Measurements from ENCODE around the gene SYNPR. TPM values are rescaled to one million over a fixed set of nuclear protein-coding genes. Genes with fewer than 3 reads are reported as not detected.
"Not testable (repeated sequence)": the region's sequence is repeated elsewhere in the genome, so short reads cannot be mapped to it uniquely, and the experiment has no call there.

Gene SYNPR
- total and polyA plus RNA-seq, 5 experiments from 2014 or later = not detected

DNA sequence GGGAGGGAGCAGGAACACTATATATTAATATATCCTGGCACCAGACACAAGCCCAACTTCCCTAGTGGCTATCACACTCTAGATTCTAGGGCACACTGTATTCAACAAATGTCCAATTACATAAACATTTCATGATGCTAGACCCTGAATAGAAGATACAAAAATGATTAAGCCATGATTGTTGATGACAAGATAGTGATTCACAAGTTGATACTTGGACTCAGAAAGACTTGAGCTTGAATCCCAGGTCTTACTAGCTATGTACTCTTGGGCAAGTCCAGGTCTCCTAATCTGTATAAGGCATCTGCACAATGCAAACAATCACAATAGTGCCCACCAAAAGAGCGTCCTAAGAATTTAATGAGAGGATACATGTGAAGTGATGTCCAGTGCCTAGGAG is 364.4 kb downstream of the SYNPR start:
- Mint-ChIP-seq H3K4me3 (no peak overlapping the region), H3K9me3 (peaks cover 0 to 30% (median 9%) of the 10 kb centered on the region in 9 donors), H3K36me3 (peaks cover 0 to 5% (median 0%) of the 10 kb centered on the region in 3 donors), H3K27me3 (peaks cover 10 to 28% (median 11%) of the 10 kb centered on the region in 5 donors), H3K27ac (no peak overlapping the region), H3K4me1 (no peaks in the 10 kb centered on the region)
- no peak for DNase-seq
- ATAC-seq = no peak
- POLR2A ChIA-PET = no interaction called here

DNA sequence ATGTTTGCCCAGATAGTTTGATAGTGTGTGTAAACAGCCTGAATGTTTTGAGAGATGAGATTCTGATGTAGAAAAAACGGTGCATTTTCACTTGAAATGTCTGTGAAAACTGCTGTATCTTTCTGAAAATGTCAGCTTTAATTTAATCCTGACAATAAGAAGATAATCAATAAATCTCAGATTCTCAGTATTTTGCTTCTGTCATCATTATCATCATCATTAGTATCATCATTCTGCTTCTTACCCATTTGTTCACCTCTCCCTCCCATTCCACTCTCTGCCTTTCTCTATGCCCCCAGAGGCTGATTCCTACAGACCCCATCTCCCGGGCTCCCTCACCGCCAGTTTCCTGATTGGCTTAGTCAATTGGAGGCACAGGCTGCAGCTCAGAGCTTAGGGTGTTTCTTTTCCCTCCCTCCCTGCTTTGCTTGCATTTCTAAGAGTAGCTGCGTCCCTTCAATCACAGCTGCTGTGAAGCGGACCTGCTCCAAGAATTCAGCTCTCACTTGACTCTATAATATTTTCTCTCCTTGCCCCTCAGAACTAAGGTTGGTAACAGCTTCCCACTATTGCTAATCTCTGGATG is 366.2 kb downstream of the SYNPR start:
- no peak overlapping the region for H3K4me3 Mint-ChIP-seq
- H3K27me3 Mint-ChIP-seq = peaks cover 8 to 28% (median 9%) of the 10 kb centered on the region in 5 donors
- peaks cover 0 to 5% (median 0%) of the 10 kb centered on the region in 3 donors for H3K36me3 Mint-ChIP-seq
- POLR2A ChIA-PET = no interaction called here
- DNase-seq (no peak), ATAC-seq (no peak)
- no peaks in the 10 kb centered on the region for H3K4me1 Mint-ChIP-seq
- H3K27ac Mint-ChIP-seq = no peak overlapping the region
- H3K9me3 Mint-ChIP-seq = peaks cover 0 to 27% (median 7%) of the 10 kb centered on the region in 9 donors

DNA sequence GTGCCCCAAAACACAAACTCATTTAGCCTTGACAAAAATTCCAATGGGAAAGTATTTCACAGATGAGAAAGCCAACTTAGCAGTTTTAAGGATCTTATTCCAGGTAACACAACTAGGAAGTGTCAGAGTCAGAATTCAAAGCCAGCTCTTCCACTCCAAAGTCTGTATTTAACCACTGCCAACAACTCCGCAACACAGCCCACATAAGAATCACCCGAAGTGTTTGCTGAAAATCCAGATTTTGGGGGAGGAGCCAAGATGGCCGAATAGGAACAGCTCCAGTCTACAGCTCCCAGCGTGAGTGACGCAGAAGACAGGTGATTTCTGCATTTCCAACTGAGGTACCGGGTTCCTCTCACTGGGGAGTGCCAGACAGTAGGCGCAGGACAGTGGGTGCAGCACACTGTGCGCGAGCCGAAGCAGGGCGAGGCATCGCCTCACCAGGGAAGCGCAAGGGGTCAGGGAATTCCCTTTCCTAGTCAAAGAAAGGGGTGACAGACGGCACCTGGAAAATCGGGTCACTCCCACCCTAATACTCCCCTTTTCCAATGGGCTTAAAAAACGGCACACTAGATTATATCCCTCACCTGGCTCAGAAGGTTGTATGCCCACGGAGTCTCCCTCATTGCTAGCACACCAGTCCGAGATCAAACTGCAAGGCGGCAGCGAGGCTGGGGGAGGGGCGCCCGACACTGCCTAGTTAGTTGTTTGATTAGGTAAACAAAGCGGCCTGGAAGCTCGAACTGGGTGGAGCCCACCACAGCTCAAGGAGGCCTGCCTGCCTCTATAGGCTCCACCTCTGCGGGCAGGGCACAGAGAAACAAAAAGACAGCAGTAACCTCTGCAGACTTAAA is 367.0 kb downstream of the SYNPR start:
- H3K27ac Mint-ChIP-seq, DNase-seq, H3K4me1 Mint-ChIP-seq, POLR2A ChIA-PET, ATAC-seq, H3K36me3 Mint-ChIP-seq: not testable (repeated sequence)
- Mint-ChIP-seq H3K27me3 (peaks cover 8 to 28% (median 9%) of the 10 kb centered on the region in 5 donors), H3K4me3 (peak overlapping the region in 1 of 10 donors; percentile 66), H3K9me3 (peaks cover 0 to 27% (median 7%) of the 10 kb centered on the region in 9 donors)

GRCh38 chr3:63652066-63652725 is 374.1 kb downstream of the SYNPR start, which contains the start of gene SNTN:
Gene SNTN, plus strand, starts transcription at chr3:63652675. Its CDS starts 13 bp downstream, at chr3:63652688.
- no peaks in the 10 kb centered on the region for H3K4me1 Mint-ChIP-seq
- no peak within 1 kb of the TSS for H3K27ac Mint-ChIP-seq
- H3K36me3 Mint-ChIP-seq = no peaks in the 10 kb centered on the region
- H3K27me3 Mint-ChIP-seq = peaks cover 0 to 5% (median 0%) of the 10 kb centered on the region in 5 donors
- peaks cover 0 to 8% (median 2%) of the 10 kb centered on the region in 9 donors for H3K9me3 Mint-ChIP-seq
- POLR2A ChIA-PET = no interaction called here
- DNase-seq = no peak
- no peak for ATAC-seq
- no peak within 1 kb of the TSS for H3K4me3 Mint-ChIP-seq

GRCh38 chr3:63654211-63654610 is 376.1 kb downstream of the SYNPR start:
- Mint-ChIP-seq H3K27ac (no peak overlapping the region), H3K36me3 (no peaks in the 10 kb centered on the region), H3K27me3 (peaks cover 0 to 5% (median 0%) of the 10 kb centered on the region in 5 donors), H3K9me3 (peaks cover 0 to 5% (median 0%) of the 10 kb centered on the region in 9 donors), H3K4me3 (no peak overlapping the region), H3K4me1 (no peaks in the 10 kb centered on the region)
- no peak for ATAC-seq
- POLR2A ChIA-PET = no interaction called here
- no peak for DNase-seq

DNA sequence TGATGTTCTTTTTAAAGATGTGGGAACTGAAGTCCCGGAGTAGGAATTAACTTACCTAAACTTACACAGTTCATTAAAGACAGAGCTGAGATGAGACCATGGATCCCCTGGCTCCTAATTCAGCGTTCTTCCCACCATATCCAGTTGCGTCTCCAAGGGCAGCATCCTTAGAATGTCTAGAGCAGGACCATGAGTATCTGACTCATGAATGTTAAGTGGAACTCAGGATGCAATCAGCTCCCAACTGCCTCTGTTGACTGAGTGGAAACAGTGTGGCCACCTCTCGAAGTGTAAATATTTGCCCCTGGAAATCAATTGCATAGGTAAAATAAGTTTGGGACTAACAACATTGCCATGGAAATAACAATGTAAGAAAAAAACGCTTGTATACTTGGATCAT is 376.8 kb downstream of the SYNPR start:
- Mint-ChIP-seq H3K9me3 (peaks cover 0 to 5% (median 0%) of the 10 kb centered on the region in 9 donors), H3K36me3 (no peaks in the 10 kb centered on the region), H3K4me1 (no peaks in the 10 kb centered on the region), H3K27ac (no peak overlapping the region), H3K27me3 (peaks cover 0 to 8% (median 0%) of the 10 kb centered on the region in 5 donors), H3K4me3 (no peak overlapping the region)
- ATAC-seq (no peak), DNase-seq (no peak)
- POLR2A ChIA-PET = no interaction called here

- no peak overlapping the region for H3K27ac Mint-ChIP-seq
- H3K27me3 Mint-ChIP-seq = peaks cover 0 to 14% (median 0%) of the 10 kb centered on the region in 5 donors
- no peak for DNase-seq
- no peaks in the 10 kb centered on the region for H3K36me3 Mint-ChIP-seq
- no peak overlapping the region for H3K4me3 Mint-ChIP-seq
- no peak for ATAC-seq
- POLR2A ChIA-PET = no interaction called here
- no peaks in the 10 kb centered on the region for H3K4me1 Mint-ChIP-seq
- H3K9me3 Mint-ChIP-seq = peaks cover 0 to 5% (median 0%) of the 10 kb centered on the region in 9 donors
These were observed 377.4 kb downstream of the SYNPR start for GRCh38 chr3:63655519-63655918.

DNA sequence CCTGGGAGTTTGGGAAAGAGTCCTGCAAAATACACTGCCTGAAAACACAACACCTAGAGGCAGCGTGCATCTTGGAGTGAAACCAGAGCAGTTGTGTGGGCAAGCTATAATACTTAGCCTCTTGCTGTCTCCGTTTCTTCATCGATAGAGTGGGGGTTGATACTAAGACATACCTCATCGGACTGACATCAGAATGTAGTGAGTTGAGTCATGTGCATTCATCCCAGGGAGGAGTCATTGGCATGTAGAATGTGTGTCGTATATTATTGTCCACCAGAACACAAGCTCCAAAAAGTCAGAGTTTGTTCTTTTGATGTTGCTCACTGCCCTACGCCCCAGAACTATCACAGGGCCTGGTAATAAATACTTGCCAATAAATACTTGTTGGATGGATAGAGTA is 378.7 kb downstream of the SYNPR start:
- no peak for ATAC-seq
- Mint-ChIP-seq H3K4me1 (no peaks in the 10 kb centered on the region), H3K4me3 (no peak overlapping the region), H3K9me3 (peaks cover 0 to 5% (median 0%) of the 10 kb centered on the region in 9 donors), H3K27ac (no peak overlapping the region), H3K36me3 (no peaks in the 10 kb centered on the region), H3K27me3 (peaks cover 0 to 15% (median 0%) of the 10 kb centered on the region in 5 donors)
- POLR2A ChIA-PET = no interaction called here
- DNase-seq = no peak

DNA sequence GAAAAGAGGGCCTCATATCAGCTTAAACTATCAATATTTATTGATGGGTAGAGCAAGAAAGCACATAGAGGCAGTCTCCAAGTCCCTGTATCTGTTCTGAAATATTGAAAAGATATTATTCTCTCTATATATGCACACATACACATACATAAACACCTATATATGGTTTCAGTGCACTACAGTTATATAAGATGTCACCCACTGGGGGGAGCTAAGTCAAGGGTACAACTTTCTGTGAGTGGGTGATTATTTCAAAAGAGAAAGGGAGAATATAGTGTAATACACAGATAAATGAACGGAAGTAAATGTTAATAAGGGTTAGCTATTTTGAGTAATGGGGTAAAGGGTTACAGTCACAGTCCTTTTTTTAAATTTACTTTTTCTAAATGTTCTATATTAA is 383.1 kb downstream of the SYNPR start:
- POLR2A ChIA-PET = no interaction called here
- H3K4me1 Mint-ChIP-seq = no peaks in the 10 kb centered on the region
- H3K27me3 Mint-ChIP-seq = peaks cover 0 to 15% (median 0%) of the 10 kb centered on the region in 5 donors
- ATAC-seq (no peak), DNase-seq (no peak)
- H3K9me3 Mint-ChIP-seq = no peaks in the 10 kb centered on the region
- H3K4me3 Mint-ChIP-seq = no peak overlapping the region
- H3K27ac Mint-ChIP-seq = no peak overlapping the region
- H3K36me3 Mint-ChIP-seq = no peaks in the 10 kb centered on the region

DNA sequence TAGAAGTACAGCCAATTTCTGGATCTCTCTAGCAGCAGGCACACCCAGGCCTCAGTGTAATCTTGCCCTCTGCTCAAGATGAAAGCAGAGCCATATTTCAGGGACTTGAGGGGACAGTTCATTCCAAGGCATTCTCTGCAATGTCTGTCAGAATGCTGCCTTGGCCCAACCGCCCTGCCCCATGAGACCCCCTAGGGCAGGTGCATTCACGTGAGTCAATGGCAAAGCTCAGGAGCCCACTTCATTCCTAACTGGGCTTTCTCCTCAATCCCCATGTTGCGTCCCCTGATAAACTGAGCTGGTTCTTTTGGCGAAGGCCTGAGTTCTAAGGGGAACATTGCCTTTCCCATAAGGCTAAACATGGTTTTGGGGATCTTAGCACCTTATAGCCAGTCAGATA is 383.9 kb downstream of the SYNPR start:
- no peak overlapping the region for H3K4me3 Mint-ChIP-seq
- ATAC-seq = no peak

DNA sequence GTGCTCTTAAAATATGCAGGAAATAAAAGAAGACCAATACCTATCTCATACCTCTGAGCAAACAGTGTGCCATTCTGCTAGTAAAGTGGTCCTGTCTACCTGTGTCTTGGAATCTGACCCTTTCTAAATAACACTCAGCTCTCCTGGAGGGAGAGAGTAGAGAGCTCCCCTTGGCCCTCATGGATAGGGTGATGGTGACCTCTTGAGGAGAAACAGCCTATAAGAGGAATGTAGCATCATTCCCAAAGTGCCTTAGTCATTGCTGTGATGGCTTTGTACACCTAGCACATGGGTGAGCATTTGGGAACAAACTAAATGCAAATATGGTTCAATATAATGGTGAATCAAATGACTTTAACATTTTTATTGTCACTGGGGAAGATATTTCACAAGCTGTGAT is 384.4 kb downstream of the SYNPR start:
- no peaks in the 10 kb centered on the region for H3K36me3 Mint-ChIP-seq
- POLR2A ChIA-PET = no interaction called here
- peaks cover 0 to 15% (median 0%) of the 10 kb centered on the region in 5 donors for H3K27me3 Mint-ChIP-seq
- no peak for DNase-seq
- no peak for ATAC-seq
- H3K27ac Mint-ChIP-seq = no peak overlapping the region
- no peak overlapping the region for H3K4me3 Mint-ChIP-seq
- H3K9me3 Mint-ChIP-seq = no peaks in the 10 kb centered on the region
- no peaks in the 10 kb centered on the region for H3K4me1 Mint-ChIP-seq

More for the DNA sequence above, 383.9 kb downstream of the SYNPR start:
- Mint-ChIP-seq H3K27ac (no peak overlapping the region), H3K4me1 (no peaks in the 10 kb centered on the region), H3K9me3 (no peaks in the 10 kb centered on the region), H3K36me3 (no peaks in the 10 kb centered on the region), H3K27me3 (peaks cover 0 to 15% (median 0%) of the 10 kb centered on the region in 5 donors)
- POLR2A ChIA-PET = no interaction called here
- DNase-seq = no peak

Data from naive thymus-derived CD8-positive, alpha-beta T cell (primary cell).